ENCODE data around the gene B4GAT1. TPM values are rescaled to one million over a fixed set of nuclear protein-coding genes. Genes with fewer than 3 reads are reported as not detected.
A peak's percentile ranks its signal among the peaks of the same experiment; 100 is the strongest.

B4GAT1 gene
- total and polyA plus RNA-seq, 2 of the 13 experiments (the other 11 are each of a cell fraction or from before 2014, with no cell fraction given) = 40.4 to 109 TPM

GRCh38 chr11:66335531-66336233 lies 11.7 kb downstream of the B4GAT1 start (continued):
- TF ChIP-seq, protein P1, sequence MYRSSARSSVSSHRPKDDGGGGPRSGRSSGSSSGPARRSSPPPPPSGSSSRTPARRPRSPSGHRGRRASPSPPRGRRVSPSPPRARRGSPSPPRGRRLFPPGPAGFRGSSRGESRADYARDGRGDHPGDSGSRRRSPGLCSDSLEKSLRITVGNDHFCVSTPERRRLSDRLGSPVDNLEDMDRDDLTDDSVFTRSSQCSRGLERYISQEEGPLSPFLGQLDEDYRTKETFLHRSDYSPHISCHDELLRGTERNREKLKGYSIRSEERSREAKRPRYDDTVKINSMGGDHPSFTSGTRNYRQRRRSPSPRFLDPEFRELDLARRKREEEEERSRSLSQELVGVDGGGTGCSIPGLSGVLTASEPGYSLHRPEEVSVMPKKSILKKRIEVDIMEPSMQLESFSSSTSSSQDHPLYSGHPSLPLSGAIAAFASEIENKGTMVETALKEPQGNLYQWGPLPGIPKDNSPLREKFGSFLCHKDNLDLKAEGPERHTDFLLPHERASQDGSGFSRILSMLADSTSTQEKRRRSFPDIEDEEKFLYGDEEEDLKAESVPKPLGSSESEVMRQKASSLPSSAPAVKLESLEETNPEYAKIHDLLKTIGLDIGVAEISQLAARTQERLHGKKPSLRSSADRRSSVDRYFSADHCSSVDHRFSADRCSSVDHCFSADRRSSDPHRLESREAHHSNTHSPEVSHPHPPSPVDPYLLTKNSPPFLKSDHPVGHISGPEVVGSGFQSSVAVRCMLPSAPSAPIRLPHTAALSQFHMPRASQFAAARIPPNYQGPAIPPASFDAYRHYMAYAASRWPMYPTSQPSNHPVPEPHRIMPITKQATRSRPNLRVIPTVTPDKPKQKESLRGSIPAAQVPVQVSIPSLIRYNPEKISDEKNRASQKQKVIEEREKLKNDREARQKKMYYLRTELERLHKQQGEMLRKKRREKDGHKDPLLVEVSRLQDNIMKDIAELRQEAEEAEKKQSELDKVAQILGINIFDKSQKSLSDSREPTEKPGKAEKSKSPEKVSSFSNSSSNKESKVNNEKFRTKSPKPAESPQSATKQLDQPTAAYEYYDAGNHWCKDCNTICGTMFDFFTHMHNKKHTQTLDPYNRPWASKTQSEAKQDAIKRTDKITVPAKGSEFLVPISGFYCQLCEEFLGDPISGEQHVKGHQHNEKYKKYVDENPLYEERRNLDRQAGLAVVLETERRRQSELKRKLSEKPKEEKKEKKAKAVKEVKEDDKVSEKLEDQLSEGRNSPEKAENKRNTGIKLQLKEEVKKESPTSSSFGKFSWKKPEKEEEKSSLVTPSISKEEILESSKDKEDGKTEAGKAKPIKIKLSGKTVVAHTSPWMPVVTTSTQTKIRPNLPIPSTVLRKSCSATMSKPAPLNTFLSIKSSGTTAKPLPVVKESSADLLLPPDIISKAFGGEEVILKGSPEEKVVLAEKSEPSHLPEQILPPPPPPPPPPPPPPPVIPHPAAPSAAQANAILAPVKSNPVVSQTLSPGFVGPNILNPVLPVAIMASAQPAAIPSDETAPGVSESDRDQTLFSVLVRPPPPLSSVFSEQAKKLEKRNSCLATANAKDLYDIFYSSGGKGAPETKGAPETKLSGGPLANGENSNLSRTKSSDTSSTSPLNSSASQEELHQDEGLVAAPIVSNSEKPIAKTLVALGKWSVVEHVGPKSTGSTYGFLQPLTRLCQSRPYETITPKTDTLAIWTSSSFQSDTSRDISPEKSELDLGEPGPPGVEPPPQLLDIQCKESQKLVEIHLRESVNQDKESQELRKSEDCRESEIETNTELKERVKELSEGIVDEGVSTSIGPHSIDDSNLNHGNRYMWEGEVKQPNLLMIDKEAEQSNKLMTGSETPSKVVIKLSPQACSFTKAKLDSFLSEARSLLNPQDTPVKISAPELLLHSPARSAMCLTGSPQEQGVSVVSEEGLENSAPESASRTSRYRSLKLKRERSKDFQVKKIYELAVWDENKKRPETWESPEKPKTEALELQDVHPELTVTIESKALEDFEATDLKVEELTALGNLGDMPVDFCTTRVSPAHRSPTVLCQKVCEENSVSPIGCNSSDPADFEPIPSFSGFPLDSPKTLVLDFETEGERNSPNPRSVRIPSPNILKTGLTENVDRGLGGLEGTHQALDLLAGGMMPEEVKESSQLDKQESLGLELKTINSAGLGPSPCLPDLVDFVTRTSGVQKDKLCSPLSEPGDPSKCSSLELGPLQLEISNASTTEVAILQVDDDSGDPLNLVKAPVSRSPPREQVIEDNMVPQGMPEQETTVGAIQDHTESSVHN (CRISPR knock-in tag; IDR thresholded peaks at IDR 0.05) = no peak
- no peak for TF ChIP-seq NR2F2 (IDR thresholded peaks at IDR 0.05; ENCODE audit: borderline replicate concordance, low read depth)
- TF ChIP-seq, protein P2, sequence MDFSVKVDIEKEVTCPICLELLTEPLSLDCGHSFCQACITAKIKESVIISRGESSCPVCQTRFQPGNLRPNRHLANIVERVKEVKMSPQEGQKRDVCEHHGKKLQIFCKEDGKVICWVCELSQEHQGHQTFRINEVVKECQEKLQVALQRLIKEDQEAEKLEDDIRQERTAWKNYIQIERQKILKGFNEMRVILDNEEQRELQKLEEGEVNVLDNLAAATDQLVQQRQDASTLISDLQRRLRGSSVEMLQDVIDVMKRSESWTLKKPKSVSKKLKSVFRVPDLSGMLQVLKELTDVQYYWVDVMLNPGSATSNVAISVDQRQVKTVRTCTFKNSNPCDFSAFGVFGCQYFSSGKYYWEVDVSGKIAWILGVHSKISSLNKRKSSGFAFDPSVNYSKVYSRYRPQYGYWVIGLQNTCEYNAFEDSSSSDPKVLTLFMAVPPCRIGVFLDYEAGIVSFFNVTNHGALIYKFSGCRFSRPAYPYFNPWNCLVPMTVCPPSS (IDR thresholded peaks at IDR 0.05) = no peak
- no peak for TF ChIP-seq ZNF251 (CRISPR knock-in tag; IDR thresholded peaks at IDR 0.05)
- TF ChIP-seq ZNF546 (CRISPR knock-in tag; conservative IDR thresholded peaks at IDR 0.05) = peak; percentile 18; the same call in 1 of the 2 replicates
- TF ChIP-seq TOPORS (CRISPR knock-in tag; IDR thresholded peaks at IDR 0.05) = no peak
- no peak for TF ChIP-seq ZNF160 (CRISPR knock-in tag; IDR thresholded peaks at IDR 0.05)
- TF ChIP-seq KMT2A (CRISPR knock-in tag; IDR thresholded peaks at IDR 0.05) = no peak
- TF ChIP-seq, protein P3, sequence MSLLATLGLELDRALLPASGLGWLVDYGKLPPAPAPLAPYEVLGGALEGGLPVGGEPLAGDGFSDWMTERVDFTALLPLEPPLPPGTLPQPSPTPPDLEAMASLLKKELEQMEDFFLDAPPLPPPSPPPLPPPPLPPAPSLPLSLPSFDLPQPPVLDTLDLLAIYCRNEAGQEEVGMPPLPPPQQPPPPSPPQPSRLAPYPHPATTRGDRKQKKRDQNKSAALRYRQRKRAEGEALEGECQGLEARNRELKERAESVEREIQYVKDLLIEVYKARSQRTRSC (CRISPR knock-in tag; IDR thresholded peaks at IDR 0.05; ENCODE audit: low read depth) = 0 out of 2 replicates have a peak, but pooled peaks have one; percentile 17
- TF ChIP-seq ZNF747 (CRISPR knock-in tag; IDR thresholded peaks at IDR 0.05; ENCODE audit: borderline replicate concordance) = no peak
- no peak for TF ChIP-seq PITX1 (CRISPR knock-in tag; IDR thresholded peaks at IDR 0.05)
- no peak for TF ChIP-seq XBP1 (CRISPR knock-in tag; IDR thresholded peaks at IDR 0.05)
- TF ChIP-seq, protein P4, sequence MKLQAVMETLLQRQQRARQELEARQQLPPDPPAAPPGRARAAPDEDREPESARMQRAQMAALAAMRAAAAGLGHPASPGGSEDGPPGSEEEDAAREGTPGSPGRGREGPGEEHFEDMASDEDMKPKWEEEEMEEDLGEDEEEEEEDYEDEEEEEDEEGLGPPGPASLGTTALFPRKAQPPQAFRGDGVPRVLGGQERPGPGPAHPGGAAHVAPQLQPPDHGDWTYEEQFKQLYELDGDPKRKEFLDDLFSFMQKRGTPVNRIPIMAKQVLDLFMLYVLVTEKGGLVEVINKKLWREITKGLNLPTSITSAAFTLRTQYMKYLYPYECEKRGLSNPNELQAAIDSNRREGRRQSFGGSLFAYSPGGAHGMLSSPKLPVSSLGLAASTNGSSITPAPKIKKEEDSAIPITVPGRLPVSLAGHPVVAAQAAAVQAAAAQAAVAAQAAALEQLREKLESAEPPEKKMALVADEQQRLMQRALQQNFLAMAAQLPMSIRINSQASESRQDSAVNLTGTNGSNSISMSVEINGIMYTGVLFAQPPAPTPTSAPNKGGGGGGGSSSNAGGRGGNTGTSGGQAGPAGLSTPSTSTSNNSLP (IDR thresholded peaks at IDR 0.05; ENCODE audit: low read depth, low read length) = no peak
- no peak for TF ChIP-seq CC2D1A (CRISPR knock-in tag; IDR thresholded peaks at IDR 0.05)
- no peak for TF ChIP-seq PHB2 (IDR thresholded peaks at IDR 0.05; ENCODE audit: partially characterized antibody)
- TF ChIP-seq ZNF790 (CRISPR knock-in tag; IDR thresholded peaks at IDR 0.05; ENCODE audit: borderline replicate concordance) = no peak
- no peak for TF ChIP-seq HNRNPLL (IDR thresholded peaks at IDR 0.05; ENCODE audit: low read depth, low read length, poor library complexity, severe bottlenecking)
